ENCODE measurements around the gene EIF4ENIF1. TPM values are rescaled to one million over a fixed set of nuclear protein-coding genes. Genes with fewer than 3 reads are reported as not detected.

Gene EIF4ENIF1
- total RNA-seq, 1 donor from 2014 or later = 46.4 TPM

Other genes starting within 250 kb of the EIF4ENIF1 start
- gene PIK3IP1, start 197.4 kb downstream of the EIF4ENIF1 start, total RNA-seq = 20.3 and 21.0 TPM in 2 replicates
- gene PATZ1, start 143.5 kb downstream of the EIF4ENIF1 start, total RNA-seq = 35.4 and 37.4 TPM in 2 replicates
- 68.5 and 71.1 TPM in 2 replicates for gene DRG1, start 90.2 kb downstream of the EIF4ENIF1 start, total RNA-seq
- gene SFI1, start 6.7 kb upstream of the EIF4ENIF1 start, total RNA-seq = 110 and 126 TPM in 2 replicates
- gene PISD, start 172.4 kb upstream of the EIF4ENIF1 start, total RNA-seq = 53.7 and 61.6 TPM in 2 replicates

Measured in activated B cell treated with CpG ODN at 0.5 μM for 24 hours (primary cell).